Measurements from ENCODE around the gene SLAMF9.

Gene SLAMF9

DNA sequence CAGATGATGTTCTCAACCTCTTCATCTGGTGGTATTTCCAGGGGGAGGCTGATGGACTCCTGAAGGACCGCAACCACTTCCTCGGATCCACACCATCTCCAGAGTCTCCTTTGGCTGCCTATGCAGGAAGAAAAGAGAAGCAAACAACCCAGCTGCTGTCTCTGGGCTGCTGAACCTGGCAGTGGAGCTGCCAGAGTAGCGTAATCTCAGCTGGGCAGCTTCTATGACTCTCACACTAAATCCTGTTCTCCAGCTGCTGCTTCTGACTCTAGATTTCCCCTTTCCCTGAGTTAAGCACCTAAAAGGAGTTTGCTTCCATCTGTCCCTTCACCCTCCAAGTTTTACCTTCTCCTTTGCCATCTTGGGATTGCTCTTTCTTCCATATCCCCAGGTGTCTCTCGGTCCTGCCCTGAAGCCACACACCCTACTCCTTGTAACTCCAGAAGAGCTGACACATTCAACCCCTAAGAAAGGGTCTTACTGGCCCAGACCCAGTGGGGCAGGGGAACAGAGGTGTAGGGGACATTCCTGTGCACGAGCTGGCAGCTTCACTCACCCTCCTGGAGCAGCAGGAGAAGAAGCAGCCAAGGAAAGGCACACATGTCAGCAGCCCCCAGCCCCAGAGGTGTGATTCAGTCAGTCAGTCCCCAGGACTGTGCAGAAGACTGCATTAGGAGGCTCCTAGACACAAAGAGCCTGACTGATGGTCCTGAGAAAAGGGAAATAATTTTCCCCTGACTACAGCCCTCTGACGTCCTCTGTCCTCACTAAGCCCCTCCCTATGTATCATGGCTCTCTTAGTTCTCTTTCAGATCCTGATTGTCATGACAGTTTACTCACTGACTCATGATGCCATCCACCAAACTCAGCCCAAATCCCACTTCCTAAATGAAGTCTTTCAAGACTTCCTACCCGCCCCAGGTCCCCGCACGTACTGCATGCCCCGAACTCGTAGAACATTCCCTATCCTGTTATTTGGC lies at the start of gene SLAMF9:
SLAMF9 (minus strand) TSS at position 702 of the 980 bp plus-strand sequence; CDS start at position 602, 100 bp downstream.
- in situ Hi-C loops (cut with MboI; ENCODE audit: low sequenced_read_pairs), result no loop called here

DNA sequence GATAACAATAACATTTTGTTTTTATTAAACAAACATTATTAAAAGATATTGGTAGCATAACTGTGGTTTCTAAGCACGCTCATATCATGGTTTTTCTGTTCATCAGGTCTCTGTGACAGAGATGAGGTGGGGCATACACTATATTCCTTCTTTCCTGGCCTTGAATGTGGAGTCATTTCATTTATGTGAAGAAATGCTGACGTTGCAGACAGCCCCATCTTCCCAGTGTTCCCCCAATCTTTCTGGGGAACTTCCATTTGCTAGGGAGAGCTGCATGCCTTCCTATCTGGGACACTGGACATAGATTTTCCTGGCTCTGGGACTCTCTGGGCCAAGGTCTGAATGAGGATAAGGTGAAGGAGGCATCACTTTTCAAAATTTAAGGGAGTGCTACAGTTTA lies 47.4 kb upstream of the SLAMF9 start:
- in situ Hi-C loops (cut with MboI; ENCODE audit: low sequenced_read_pairs), result loop anchor here (10.0 kb wide), 1 partner anchor 67 kb away; no protein-coding TSS in a partner anchor

DNA sequence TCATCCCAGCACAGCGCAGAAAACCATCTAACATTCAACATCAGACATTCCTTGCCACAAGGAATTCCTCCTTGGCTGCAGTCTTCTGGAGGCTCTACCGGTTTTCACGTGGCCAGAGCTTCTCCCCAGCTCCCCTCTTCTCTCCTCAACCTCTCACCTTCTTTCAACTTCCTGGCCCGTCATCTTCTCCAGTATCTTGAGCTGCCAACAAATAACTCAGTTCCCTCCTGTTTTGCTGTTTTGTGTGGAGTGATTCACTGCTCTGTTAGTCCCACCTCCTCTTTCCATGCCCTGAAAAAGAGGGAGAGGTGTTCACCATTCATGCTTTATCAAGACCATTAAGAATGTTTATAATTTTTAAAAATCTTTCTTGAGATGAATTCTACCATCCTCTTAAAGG lies 45.2 kb upstream of the SLAMF9 start:
- in situ Hi-C loops (cut with MboI; ENCODE audit: low sequenced_read_pairs), result no loop called here

DNA sequence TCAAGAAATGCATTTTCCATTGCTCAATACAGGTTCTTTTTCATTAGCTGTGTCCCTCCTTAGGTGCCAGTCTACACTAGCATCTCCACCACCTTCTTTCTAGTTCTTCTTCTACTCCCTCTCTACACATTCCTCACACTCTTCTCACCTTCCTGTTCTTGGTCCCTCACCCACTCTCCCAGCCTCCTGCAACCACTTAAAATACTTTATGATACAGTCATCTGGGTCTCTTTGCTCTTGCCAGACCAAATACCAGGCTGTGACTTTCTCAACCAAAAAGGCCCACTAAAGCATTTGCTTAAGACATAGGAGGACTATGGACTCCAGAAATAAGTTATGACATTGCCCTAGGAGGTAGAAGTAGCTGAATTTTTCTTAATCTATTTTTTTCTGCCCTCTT lies 42.6 kb upstream of the SLAMF9 start:
- in situ Hi-C loops (cut with MboI; ENCODE audit: low sequenced_read_pairs), result no loop called here

DNA sequence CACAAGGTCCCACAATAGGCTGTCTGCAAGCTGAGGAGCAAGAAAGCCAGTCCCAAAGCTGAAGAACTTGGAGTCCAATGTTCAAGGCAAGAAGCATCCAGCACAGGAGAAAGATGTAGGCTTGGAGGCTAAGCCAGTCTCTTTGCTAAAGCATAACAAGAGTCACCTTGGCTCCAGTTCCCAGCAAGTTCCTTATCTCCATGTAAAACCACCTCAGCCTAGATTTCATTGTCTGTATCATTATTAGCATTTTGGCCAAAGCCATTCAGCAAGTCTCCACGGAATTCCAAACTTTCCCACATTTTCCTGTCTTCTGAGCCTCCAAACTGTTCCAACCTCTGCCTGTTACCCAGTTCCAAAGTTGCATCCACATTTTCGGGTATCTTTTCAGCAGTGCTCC lies 40.9 kb upstream of the SLAMF9 start:
- in situ Hi-C loops (cut with MboI; ENCODE audit: low sequenced_read_pairs), result no loop called here

DNA sequence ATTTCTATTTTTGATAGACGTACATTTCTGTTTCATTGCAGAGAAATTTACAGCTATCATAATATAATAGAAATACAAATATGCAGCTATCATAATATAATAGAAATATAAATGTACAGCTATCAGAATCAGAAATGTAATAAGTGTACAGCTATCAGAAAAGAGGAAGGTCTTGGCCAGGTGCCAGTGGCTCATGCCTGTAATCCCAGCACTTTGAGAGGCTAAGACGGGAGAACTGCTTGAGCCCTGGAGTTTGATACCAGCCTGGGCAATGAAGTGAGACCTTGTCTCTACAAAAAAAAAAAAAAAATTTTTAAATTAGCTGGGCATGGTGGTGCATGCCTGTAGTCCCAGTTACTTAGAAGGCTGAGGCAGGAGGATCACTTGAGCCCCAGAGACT lies 39.9 kb upstream of the SLAMF9 start:
- in situ Hi-C loops (cut with MboI; ENCODE audit: low sequenced_read_pairs), result no loop called here

DNA sequence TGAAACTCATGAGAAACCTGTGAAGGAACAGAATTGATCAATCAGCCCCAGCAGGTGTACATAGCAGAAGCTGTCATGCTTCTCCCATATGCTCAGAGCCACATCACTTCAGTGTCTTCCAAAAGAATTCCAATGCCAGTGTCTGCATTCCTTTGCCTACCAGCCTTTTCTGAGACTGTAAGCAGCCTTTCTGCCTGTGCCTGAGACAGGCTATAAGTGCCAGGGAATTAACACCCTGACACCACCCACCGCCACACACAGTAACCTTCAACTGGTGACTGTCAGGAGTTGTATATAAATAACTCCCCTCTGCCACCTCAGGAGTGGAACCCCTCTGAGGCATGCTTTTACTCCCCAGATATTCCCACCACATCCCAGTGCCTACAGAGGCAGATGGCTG lies 38.1 kb upstream of the SLAMF9 start:
- in situ Hi-C loops (cut with MboI; ENCODE audit: low sequenced_read_pairs), result no loop called here

DNA sequence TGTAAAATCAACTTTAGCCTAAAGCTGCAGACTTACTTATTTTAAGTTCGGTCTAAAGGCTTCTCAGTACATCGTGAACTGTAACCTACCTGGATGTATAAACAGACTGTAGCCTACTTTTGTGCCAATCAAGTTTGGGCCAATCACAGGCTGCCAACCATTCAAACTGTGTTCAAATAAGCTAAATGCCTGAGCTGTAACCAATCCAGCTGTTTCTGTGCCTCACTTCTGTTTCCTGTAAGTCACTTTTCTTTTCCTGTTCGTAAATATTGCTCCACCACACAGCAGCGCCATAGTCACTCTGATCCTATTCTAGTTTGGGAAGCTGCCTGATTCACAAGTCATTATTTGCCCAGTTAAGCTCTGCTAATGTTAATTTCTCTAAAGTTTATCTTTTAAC lies 37.5 kb upstream of the SLAMF9 start:
- in situ Hi-C loops (cut with MboI; ENCODE audit: low sequenced_read_pairs), result no loop called here

DNA sequence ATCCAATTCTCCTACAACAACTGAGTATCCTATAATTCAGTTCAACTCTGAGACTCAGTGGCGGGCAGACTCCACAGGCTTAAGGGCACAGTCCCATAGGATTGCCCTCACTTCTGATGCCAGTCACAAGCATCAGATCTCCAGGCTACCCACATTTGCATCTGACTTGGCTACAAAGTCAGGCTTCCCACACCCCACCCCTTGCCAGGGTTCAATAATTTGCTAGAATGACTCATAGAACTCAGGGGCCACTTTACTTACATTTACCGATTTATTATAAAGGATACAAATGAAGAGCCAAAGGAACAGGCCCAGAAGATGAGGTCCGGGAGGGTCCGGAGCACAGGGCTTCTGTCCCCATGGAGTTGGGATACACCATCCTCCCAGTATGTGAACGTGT lies 36.0 kb upstream of the SLAMF9 start:
- in situ Hi-C loops (cut with MboI; ENCODE audit: low sequenced_read_pairs), result no loop called here

DNA sequence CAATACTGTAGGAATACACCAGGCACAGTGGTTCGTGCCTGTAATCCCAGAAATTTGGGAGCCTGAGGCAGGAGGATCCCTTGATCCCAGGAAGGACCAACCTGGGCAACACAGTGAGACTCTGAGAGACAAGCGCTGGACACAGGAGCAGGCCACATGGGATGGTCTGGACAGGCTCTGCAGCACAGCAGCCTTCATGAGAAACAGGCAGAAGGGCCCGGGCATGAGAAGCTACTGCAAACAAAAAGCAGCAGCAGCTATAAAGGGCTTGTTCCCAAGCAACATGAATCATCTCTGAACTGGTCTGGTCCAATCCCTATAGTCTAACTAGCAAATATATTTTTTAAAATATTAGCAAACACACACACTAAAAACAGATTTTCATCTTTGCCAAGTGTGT lies 35.5 kb upstream of the SLAMF9 start:
- in situ Hi-C loops (cut with MboI; ENCODE audit: low sequenced_read_pairs), result no loop called here

DNA sequence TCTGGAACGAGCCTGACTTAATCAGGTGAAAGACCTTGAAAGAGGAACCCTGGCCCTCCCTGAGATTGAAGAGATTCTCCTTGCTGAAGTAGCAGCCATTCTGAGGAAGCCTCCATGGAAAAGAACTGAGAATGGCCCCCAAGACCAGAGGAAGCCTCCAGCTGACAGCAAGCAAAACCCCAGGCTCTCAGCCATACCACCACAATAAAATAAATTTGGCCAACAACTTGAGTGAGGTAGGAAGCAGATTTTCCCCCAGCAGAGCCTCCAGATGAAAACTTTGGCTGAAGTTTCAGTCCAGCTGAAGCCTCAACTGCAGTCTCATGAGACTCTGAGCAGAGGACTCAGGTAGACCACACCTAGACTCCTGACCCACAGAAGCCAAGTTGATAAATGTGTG lies 34.0 kb upstream of the SLAMF9 start:
- in situ Hi-C loops (cut with MboI; ENCODE audit: low sequenced_read_pairs), result no loop called here

DNA sequence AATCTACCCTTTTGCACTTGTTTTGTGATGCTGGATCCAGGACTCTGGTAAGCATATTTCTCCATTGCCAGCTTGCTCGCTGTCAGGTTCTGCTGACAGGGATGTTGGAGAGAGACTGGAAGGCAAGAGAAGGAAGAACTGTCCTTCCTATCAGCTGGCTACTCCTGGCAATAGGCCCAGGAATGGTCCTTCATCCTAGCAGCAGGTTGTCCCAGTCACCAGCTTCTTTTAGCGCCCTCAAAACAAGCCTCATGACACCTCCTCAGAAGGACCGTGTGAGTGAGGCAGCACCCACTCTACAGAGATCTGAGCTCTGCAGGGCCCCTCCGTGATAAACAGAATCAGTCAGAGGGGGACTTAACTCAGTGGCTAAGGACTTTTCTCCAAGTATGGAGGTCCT lies 33.1 kb upstream of the SLAMF9 start:
- in situ Hi-C loops (cut with MboI; ENCODE audit: low sequenced_read_pairs), result no loop called here

DNA sequence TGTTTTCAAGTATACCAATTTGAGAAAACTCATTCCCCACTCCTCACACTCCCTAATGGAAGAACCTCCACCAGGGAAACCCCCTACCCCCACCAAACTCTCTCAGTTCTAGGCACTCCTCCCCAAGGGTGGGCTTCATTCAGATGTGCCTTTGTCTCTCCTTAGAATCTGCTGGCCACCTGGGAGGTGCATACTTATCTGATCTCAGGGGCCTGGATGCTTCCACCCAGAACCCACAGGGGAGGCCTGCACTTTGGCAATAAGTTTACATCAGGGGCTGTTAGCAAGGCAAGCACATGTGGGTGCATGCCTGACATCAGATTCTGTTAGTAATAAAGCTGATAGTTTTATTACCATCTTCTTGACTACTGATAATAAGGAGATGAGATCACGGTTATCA lies 32.5 kb upstream of the SLAMF9 start:
- in situ Hi-C loops (cut with MboI; ENCODE audit: low sequenced_read_pairs), result no loop called here

DNA sequence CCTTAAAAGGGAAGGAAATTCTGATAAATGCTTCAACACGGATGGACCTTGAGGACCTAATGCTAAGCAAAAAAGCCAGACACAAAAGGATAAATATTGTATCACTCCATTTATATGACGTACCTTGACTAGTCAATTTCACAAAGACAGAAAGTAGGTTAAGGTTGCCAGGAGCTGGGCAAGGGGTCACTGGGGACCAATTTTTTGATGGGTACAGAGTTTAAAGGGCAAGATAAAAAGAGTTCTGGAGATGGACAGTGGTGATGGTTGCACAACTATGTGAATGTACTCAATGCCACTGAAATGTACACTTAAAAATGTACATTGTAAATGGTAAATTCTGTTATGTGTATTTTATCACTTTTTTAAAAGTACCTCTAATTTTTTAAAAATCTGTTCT lies 32.1 kb upstream of the SLAMF9 start:
- in situ Hi-C loops (cut with MboI; ENCODE audit: low sequenced_read_pairs), result no loop called here

DNA sequence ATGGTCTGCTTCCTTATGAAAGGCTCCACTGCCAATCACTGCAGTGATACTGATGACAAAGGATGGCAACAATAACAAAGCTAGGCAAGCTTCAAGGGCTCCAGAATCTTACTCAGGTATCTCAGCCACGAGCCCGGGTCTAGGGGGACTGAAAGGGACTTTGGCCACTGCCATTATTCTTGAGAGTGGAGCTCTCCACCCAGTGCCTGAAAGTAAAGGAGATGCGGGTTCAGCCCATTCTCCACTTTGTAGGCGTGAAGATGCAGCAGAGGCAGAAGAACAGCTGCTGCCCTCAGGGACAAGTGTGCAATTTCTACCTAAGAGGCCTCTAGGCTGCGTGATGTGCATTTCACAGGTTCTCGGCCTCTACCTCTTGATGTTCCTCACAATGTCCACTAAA lies 31.4 kb upstream of the SLAMF9 start:
- in situ Hi-C loops (cut with MboI; ENCODE audit: low sequenced_read_pairs), result no loop called here

DNA sequence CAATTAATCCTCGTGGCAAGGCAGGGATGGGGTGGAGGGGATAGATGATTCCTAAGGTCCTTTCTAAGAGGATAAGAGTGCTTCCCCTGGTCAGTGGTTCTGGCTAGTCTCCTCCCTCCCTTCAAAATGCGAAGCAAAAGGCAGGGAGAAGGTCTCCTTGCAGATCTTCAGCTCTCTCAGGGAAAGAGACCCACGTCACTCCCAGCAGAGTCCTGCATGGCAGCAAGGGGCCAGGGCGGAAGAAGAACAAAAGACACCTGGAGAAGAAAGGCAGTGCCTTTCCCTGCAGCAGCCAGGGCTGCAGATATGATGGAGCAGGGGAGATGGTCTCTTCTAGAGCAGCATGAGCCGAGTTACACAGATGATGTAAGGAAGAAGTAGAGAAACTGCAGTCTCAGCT lies 29.6 kb upstream of the SLAMF9 start:
- in situ Hi-C loops (cut with MboI; ENCODE audit: low sequenced_read_pairs), result no loop called here

DNA sequence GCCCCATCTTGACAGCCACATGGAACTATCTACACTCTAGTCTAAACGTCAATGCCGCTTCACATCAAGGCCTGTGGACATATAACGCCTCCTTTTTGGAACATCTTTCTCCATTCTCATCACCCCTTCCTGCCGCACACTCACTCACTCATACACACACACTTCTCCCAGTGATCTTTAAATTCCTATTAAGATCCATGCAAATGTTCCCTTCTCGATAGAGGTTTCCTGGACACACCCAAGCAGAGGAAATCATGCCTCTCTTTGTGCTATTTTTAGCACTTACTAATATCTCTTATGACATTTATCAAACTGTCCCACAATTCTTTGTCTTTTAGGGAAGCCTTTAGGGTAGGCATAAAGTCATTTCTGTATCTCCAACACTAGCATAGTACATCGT lies 28.2 kb upstream of the SLAMF9 start:
- in situ Hi-C loops (cut with MboI; ENCODE audit: low sequenced_read_pairs), result no loop called here

DNA sequence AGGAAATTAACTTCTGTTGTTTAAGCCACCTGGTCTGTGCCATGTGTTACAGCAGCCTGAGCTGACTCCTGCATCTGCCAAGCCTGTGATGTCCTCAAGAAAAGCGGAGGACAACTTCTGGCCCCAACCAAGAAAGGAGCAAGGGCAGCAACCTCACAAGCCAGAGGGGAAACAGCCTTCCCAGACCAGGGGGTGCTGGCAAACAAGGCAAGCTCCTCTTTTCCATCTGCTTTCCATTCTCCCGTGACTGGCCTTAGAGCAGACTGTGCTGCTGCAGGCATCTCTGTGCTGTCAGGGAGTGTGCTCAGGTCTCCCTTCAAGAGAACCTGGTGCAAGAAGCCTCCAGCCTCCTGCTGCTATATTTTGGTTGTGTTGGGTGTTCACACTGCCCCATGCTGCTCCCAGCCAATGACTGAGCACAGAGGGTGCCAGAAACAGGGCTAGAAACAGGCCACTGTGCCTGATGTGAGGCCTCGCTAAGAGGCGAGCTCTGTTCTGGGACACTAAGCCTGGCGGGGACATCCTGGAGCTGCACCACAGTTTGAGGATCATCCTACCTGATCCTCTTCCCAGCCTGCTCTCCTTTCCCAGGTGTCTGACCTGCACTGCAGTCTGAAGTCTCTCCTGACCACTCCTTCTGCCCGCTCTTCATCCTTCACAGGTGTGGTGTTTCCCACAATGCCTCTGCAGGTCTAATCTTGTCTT lies 27.5 kb upstream of the SLAMF9 start:
- in situ Hi-C loops (cut with MboI; ENCODE audit: low sequenced_read_pairs), result no loop called here

DNA sequence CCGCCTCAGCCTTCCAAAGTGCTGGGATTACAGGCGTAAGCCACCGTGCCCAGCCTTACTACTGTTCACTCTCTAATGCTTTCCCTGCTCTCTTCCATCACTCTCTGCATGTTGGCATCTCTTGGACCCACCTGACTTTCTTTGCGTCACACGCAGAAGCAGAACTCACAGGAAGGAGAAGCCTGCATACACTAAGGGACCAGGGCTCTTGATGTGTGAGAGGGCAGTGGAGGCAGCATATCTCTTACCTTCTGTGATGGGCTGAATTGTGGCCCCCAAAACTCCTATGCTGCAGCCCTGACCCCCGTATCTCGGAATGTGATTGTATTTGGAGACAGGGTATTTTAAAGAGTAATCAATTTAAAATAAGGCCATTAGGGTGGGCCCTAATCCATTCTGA lies 26.7 kb upstream of the SLAMF9 start:
- in situ Hi-C loops (cut with MboI; ENCODE audit: low sequenced_read_pairs), result no loop called here

DNA sequence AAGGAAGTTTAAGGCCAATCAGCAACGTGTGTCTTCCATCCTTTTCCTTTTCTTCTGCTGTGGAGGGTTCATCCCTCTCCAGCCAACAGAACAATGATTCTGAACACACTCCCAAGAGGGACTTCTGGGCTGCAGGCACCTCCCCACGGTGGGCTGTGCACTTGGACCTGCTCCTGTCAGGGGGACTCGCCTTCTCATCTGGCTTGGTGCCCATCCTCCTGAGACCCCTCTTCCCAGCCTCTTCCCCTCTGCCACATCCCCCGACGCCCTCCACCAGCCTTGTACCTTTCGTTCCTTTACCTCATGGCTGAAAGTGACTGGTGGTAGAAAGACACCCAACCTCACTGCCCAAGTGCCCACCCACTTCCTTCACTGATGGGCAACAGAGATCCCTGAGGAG lies 26.0 kb upstream of the SLAMF9 start:
- in situ Hi-C loops (cut with MboI; ENCODE audit: low sequenced_read_pairs), result no loop called here

DNA sequence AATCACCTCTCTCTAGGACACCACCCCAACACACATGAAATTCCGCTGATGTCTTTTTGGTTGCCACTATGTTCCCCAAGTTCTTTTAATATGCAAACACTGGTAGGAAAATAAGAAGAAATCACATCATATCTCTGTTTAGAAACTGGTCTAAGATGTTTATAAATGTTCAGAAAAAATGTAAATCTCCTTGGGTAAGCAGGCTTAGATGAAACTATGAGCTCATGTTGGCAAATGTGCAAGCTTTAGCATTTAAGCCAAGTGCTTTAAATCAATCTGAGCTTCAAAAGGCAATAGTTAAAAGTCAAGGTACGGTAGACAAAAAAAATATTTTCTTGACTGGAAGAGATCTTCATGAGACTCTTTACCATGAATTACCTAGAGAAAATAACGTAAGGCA lies 25.2 kb upstream of the SLAMF9 start:
- in situ Hi-C loops (cut with MboI; ENCODE audit: low sequenced_read_pairs), result no loop called here

DNA sequence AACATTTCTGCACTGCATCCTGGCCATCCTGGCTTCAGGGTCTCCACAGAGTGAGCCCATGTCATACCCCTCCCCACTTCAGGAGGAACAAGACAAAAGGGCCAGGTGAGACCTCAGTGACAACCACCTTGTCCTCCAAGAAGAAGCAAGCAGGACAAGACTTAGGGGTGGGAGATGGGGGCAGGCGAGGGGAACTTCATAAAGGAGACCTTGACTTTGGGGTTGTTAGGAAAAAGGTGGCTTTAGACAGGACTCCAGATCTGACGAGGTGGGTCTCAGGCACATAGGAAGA lies 24.0 kb upstream of the SLAMF9 start:
- in situ Hi-C loops (cut with MboI; ENCODE audit: low sequenced_read_pairs), result no loop called here
